Ishikawa (cell line): Measurements from ENCODE around the gene ASTN2.

ENCODE experiments used
- EP300 ChIP-seq: IDR thresholded peaks from 2 replicates; pipeline ENCODE4 v1.6.1; 2012; ENCODE audit warnings: borderline replicate concordance
- FOXM1 ChIP-seq: IDR thresholded peaks from 2 replicates; pipeline ENCODE4 v1.6.1; 2012; ENCODE audit warnings: low read depth, borderline replicate concordance
- MAX ChIP-seq: IDR thresholded peaks from 2 replicates; pipeline ENCODE4 v1.6.1; 2012
- RAD21 ChIP-seq: IDR thresholded peaks from 2 replicates; pipeline ENCODE4 v1.6.1; 2012; ENCODE audit warnings: low read depth
- TEAD4 ChIP-seq: IDR thresholded peaks from 2 replicates; pipeline ENCODE4 v1.6.1; 2012
- YY1 ChIP-seq: IDR thresholded peaks from 2 replicates; pipeline ENCODE4 v1.6.1; 2012; ENCODE audit warnings: low read depth
- TF ChIP-seq, protein P1 (sequence below): IDR thresholded peaks from 2 replicates; pipeline ENCODE4 v1.6.1; 2012; ENCODE audit warnings: low read depth, mild to moderate bottlenecking

DNA sequence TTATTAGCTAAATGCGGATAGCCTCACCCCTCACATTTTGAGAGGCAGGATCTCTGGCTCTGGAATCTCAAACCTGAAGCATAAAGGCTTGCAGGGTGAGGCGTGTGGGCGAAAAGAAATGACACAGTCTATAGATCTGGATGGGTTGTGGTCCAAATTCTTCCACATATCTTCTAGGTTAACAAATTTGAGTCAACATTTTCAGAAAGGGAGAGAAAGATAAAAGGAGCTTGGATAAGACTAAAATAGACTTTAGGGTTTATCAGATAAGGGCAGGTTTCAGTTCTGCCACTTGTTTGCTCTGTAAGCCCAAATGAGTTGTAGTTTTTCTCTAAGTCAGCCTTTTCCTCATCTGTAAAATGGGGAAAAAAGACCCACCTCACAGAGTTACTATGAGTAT lies 506.9 kb downstream of the ASTN2 start:
- TF ChIP-seq MAX (no peak), YY1 (no peak), TEAD4 (no peak), RAD21 (no peak), FOXM1 (no peak), EP300 (no peak)
- TF ChIP-seq, protein P1, sequence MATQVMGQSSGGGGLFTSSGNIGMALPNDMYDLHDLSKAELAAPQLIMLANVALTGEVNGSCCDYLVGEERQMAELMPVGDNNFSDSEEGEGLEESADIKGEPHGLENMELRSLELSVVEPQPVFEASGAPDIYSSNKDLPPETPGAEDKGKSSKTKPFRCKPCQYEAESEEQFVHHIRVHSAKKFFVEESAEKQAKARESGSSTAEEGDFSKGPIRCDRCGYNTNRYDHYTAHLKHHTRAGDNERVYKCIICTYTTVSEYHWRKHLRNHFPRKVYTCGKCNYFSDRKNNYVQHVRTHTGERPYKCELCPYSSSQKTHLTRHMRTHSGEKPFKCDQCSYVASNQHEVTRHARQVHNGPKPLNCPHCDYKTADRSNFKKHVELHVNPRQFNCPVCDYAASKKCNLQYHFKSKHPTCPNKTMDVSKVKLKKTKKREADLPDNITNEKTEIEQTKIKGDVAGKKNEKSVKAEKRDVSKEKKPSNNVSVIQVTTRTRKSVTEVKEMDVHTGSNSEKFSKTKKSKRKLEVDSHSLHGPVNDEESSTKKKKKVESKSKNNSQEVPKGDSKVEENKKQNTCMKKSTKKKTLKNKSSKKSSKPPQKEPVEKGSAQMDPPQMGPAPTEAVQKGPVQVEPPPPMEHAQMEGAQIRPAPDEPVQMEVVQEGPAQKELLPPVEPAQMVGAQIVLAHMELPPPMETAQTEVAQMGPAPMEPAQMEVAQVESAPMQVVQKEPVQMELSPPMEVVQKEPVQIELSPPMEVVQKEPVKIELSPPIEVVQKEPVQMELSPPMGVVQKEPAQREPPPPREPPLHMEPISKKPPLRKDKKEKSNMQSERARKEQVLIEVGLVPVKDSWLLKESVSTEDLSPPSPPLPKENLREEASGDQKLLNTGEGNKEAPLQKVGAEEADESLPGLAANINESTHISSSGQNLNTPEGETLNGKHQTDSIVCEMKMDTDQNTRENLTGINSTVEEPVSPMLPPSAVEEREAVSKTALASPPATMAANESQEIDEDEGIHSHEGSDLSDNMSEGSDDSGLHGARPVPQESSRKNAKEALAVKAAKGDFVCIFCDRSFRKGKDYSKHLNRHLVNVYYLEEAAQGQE = no peak
